Keratinocyte (primary cell): ENCODE data around the gene TUBA3D. TPM values are rescaled to one million over a fixed set of nuclear protein-coding genes. Genes with fewer than 3 reads are reported as not detected.
"Not testable (repeated sequence)": the region's sequence is repeated elsewhere in the genome, so short reads cannot be mapped to it uniquely, and the experiment has no call there.

Experiments
- DNase-seq: peaks from one replicate; pipeline ENCODE4 v3.0.0-alpha.2; 2011; ENCODE audit warnings: low read depth, missing footprints, low spot score
- FAIRE-seq: peaks from 2 replicates; lab custom pipeline; 2011; peaks lifted over from hg19 to GRCh38; lab: Jason Lieb, UNC
- H2AFZ ChIP-seq: 2 replicates; pipeline ENCODE4 v1.6.0; 2012; ENCODE audit warnings: low read length, control low read depth, inconsistent platforms; ENCODE audit not compliant: control insufficient read depth
- H3K27ac ChIP-seq: 2 replicates; pipeline ENCODE4 v1.5.1; 2011; ENCODE audit warnings: low read length; ENCODE audit not compliant: control insufficient read depth, insufficient read depth
- H3K27me3 ChIP-seq: 3 replicates; pipeline ENCODE4 v1.6.0; 2011; ENCODE audit warnings: low read length; ENCODE audit not compliant: control insufficient read depth, insufficient read depth; ENCODE audit errors: extremely low read depth
- H3K36me3 ChIP-seq, 2 experiments: 2 replicates in 1 of 2; 3 replicates in 1 of 2; pipeline ENCODE4 v1.5.1; 2011; ENCODE audit warnings: low read length in 2 of 2, mild to moderate bottlenecking in 1 of 2; ENCODE audit not compliant: control insufficient read depth in 2 of 2, insufficient read depth in 2 of 2; ENCODE audit errors: extremely low read depth in 1 of 2
- H3K4me1 ChIP-seq: 3 replicates; pipeline ENCODE4 v1.5.1; 2011; ENCODE audit warnings: low read length; ENCODE audit not compliant: control insufficient read depth, insufficient read depth; ENCODE audit errors: extremely low read depth
- H3K4me2 ChIP-seq: 3 replicates; pipeline ENCODE4 v1.6.0; 2011; ENCODE audit warnings: low read depth, low read length; ENCODE audit not compliant: control insufficient read depth, insufficient read depth; ENCODE audit errors: extremely low read depth
- H3K4me3 ChIP-seq, 3 experiments: fragments of 200-600 bp in 1 of 3; sonication (generic) in 1 of 3; 2 replicates in 2 of 3; 3 replicates in 1 of 3; pipeline ENCODE4 v1.5.1; 2011 to 2016; ENCODE audit warnings: low read length in 3 of 3, mild to moderate bottlenecking in 3 of 3, control low read depth in 2 of 3, inconsistent platforms in 1 of 3, low read depth in 1 of 3, mixed read lengths in 1 of 3, mixed run types in 1 of 3, moderate library complexity in 1 of 3; ENCODE audit not compliant: control insufficient read depth in 2 of 3, insufficient read depth in 2 of 3; ENCODE audit errors: extremely low read depth in 1 of 3
- H3K79me2 ChIP-seq: 2 replicates; pipeline ENCODE4 v1.6.0; 2012; ENCODE audit warnings: low read length; ENCODE audit not compliant: control insufficient read depth, insufficient read depth
- H3K9ac ChIP-seq: 3 replicates; pipeline ENCODE4 v1.6.0; 2011; ENCODE audit warnings: low read length; ENCODE audit not compliant: control insufficient read depth, insufficient read depth; ENCODE audit errors: extremely low read depth
- H3K9me1 ChIP-seq: 3 replicates; pipeline ENCODE4 v1.6.0; 2011; ENCODE audit warnings: low read length; ENCODE audit not compliant: control insufficient read depth, insufficient read depth; ENCODE audit errors: extremely low read depth
- H3K9me3 ChIP-seq: 2 replicates; pipeline ENCODE4 v1.5.1; 2012; ENCODE audit warnings: low read depth, low read length; ENCODE audit not compliant: control insufficient read depth
- H4K20me1 ChIP-seq: 3 replicates; pipeline ENCODE4 v1.6.0; 2011; ENCODE audit warnings: low read length; ENCODE audit not compliant: control insufficient read depth, insufficient read depth; ENCODE audit errors: extremely low read depth
- CTCF ChIP-seq, 3 experiments: IDR thresholded peaks in 1 of 3; conservative IDR thresholded peaks in 1 of 3; optimal IDR thresholded peaks in 1 of 3; 2 replicates in 2 of 3; 3 replicates in 1 of 3; pipeline versions ENCODE3 to v1.5.1; 2011; ENCODE audit warnings: low read length in 3 of 3, mild to moderate bottlenecking in 3 of 3, moderate library complexity in 2 of 3, control low read depth in 1 of 3, inconsistent platforms in 1 of 3; ENCODE audit not compliant: insufficient read depth in 2 of 3; ENCODE audit errors: extremely low read depth in 1 of 3
- EZH2 ChIP-seq: IDR thresholded peaks from one replicate; pipeline ENCODE4 v1.6.1; 2012; ENCODE audit warnings: inconsistent platforms, mild to moderate bottlenecking, low read length, moderate library complexity
- dilution Hi-C: fragments of 300-500 bp; cut with MboI; formaldehyde crosslinking; loops from one replicate; pipeline ENCODE4 v1.7.0; 2020; ENCODE audit warnings: low sequenced_read_pairs; ENCODE audit not compliant: extremely low pct_ligation_motif_present
- polyA plus RNA-seq, 5 experiments: library from polyadenylated mRNA; depleted of rRNA in 3 of 5; stranded (reverse) in 3 of 5; stranded (forward) in 1 of 5; unstranded in 1 of 5; fragments of >200 nt; gene quantifications; 1 replicate in 1 of 5; 2 replicates in 3 of 5; 3 replicates in 1 of 5; pipeline versions ENCODE4 v1.2.1 to v1.2.3, GENCODE V29; 2011 to 2012; ENCODE audit warnings: missing spikeins in 2 of 5, low read depth in 1 of 5, low replicate concordance in 1 of 5

The TUBA3D gene
- polyA plus RNA-seq, 1 donor (not counting 4 experiments of a cell fraction or from before 2014, with no cell fraction given) = not detected

GRCh38 chr2:131521961-131522781 lies 46.3 kb downstream of the TUBA3D start:
- Histone ChIP-seq H3K9me1 (no peaks in the 10 kb centered on the region), H3K27ac (no peak overlapping the region), H3K9ac (no peak overlapping the region), H3K9me3 (no peaks in the 10 kb centered on the region), H3K27me3 (no peaks in the 10 kb centered on the region), H3K36me3 (peaks cover 0 to 5% of the 10 kb centered on the region in 2 experiments), H4K20me1 (no peaks in the 10 kb centered on the region), H3K4me3 (no peak overlapping the region), H3K79me2 (no peaks in the 10 kb centered on the region), H3K4me1 (no peaks in the 10 kb centered on the region), H3K4me2 (no peak overlapping the region), H2AFZ (no peak overlapping the region)
- DNase-seq (no peak), FAIRE-seq (no peak)
- dilution Hi-C loops = no loop called here
- TF ChIP-seq EZH2 = no peak
- no peak for TF ChIP-seq CTCF (optimal IDR thresholded peaks at IDR 0.05 in 1 of 3, IDR thresholded peaks at IDR 0.05 in 1 of 3, conservative IDR thresholded peaks at IDR 0.05 in 1 of 3; ENCODE audit: extremely low read depth in 1 of 3, insufficient read depth in 2 of 3, low read length in 3 of 3)

GRCh38 chr2:131525256-131525655 lies 49.3 kb downstream of the TUBA3D start:
- DNase-seq, H3K9me3 ChIP-seq, H3K36me3 ChIP-seq, H3K4me2 ChIP-seq, dilution Hi-C loops, H3K9me1 ChIP-seq, H2AFZ ChIP-seq, H3K27me3 ChIP-seq, H3K27ac ChIP-seq, H3K4me1 ChIP-seq, H3K79me2 ChIP-seq, H3K9ac ChIP-seq, H3K4me3 ChIP-seq, H4K20me1 ChIP-seq, FAIRE-seq: not testable (repeated sequence)

- H3K9ac ChIP-seq, H4K20me1 ChIP-seq, dilution Hi-C loops, H3K27me3 ChIP-seq, H3K36me3 ChIP-seq, H3K79me2 ChIP-seq, H3K9me3 ChIP-seq, FAIRE-seq, H3K27ac ChIP-seq, DNase-seq, H3K4me1 ChIP-seq, H3K9me1 ChIP-seq: not testable (repeated sequence)
- Histone ChIP-seq H3K4me3 (peak within 1 kb of the TSS in 2 of 3 experiments; percentile 8 to 14), H3K4me2 (peak within 1 kb of the TSS; percentile 41), H2AFZ (peak within 1 kb of the TSS; percentile 63)
Observed at GRCh38 chr2:131527131-131528001, 51.4 kb downstream of the TUBA3D start, which contains the start of gene CCDC74A. Gene CCDC74A (plus strand): TSS chr2:131527888. CDS start chr2:131527971, 83 bp downstream.
